B cell (primary cell): Measurements from ENCODE around the gene ZFAND2A. TPM values are rescaled to one million over a fixed set of nuclear protein-coding genes. Genes with fewer than 3 reads are reported as not detected.

Experiments used
- ATAC-seq: fragments of 200-7000 bp; cut with Tn5 transposase; one replicate; pipeline ENCODE4 v1.10.0; 2021; ENCODE audit warnings: low read depth, mild to moderate bottlenecking, moderate number of reproducible peaks, moderate library complexity
- CTCF ChIA-PET: fragments of 350-600 bp; sonication (Branson Sonifier 250); formaldehyde crosslinking; loops from one replicate; lab custom pipeline; 2021; ENCODE audit warnings: antibody characterized with exemption, inconsistent platforms; lab: Charles Lee
- POLR2A ChIA-PET: fragments of 350-600 bp; sonication (Branson Sonifier 250); formaldehyde crosslinking; loops from one replicate; lab custom pipeline; 2021; ENCODE audit warnings: antibody characterized with exemption; lab: Charles Lee
- DNase-seq: peaks from one replicate; pipeline ENCODE4 v3.0.0; 2013
- H2AFZ ChIP-seq: 2 replicates; pipeline ENCODE4 v1.6.1; 2012; ENCODE audit warnings: mild to moderate bottlenecking, low read depth, low read length; ENCODE audit not compliant: insufficient read depth, poor library complexity, severe bottlenecking
- H3K27ac ChIP-seq, 2 donors: 1 replicate in 1 of 2; 2 replicates in 1 of 2; pipeline ENCODE4 v1.5.1; 2012 to 2013; ENCODE audit warnings: low read length in 2 of 2, mild to moderate bottlenecking in 2 of 2, moderate library complexity in 1 of 2
- H3K27me3 ChIP-seq, 4 experiments: fragments of 200-600 bp in 1 of 4; sonication (generic) in 1 of 4; replicated peaks in 1 of 4; 1 replicate in 2 of 4; 2 replicates in 2 of 4; pipeline versions ENCODE4 v1.6.1 to v1.7.0; 2013 to 2016; ENCODE audit warnings: low read length in 3 of 4, mild to moderate bottlenecking in 2 of 4, mixed read lengths in 1 of 4, moderate library complexity in 1 of 4; ENCODE audit not compliant: insufficient read depth in 4 of 4, control insufficient read depth in 3 of 4; ENCODE audit errors: control extremely low read depth in 1 of 4
- H3K36me3 ChIP-seq, 2 experiments: replicated peaks in 1 of 2; 1 replicate in 1 of 2; 2 replicates in 1 of 2; pipeline versions ENCODE4 v1.6.1 to v1.7.1; 2013; ENCODE audit warnings: low read length in 1 of 2; ENCODE audit not compliant: insufficient read depth in 2 of 2, control insufficient read depth in 1 of 2; ENCODE audit errors: control extremely low read depth in 1 of 2, extremely low read depth in 1 of 2
- H3K4me1 ChIP-seq, 2 donors: fragments of 200-600 bp in 1 of 2; sonication (generic) in 1 of 2; 1 replicate in 1 of 2; 2 replicates in 1 of 2; pipeline versions ENCODE4 v1.5.1 to v1.6.1; 2013 to 2017; ENCODE audit warnings: low read length in 2 of 2; ENCODE audit not compliant: control insufficient read depth in 2 of 2, insufficient read depth in 2 of 2
- H3K4me2 ChIP-seq: replicated peaks from 2 replicates; pipeline ENCODE3; 2012; ENCODE audit warnings: mild to moderate bottlenecking, low read depth, low read length; ENCODE audit not compliant: poor library complexity, severe bottlenecking
- H3K4me3 ChIP-seq, 5 experiments: fragments of 200-600 bp in 1 of 5; sonication (generic) in 1 of 5; 1 replicate in 3 of 5; 2 replicates in 2 of 5; pipeline versions ENCODE4 v1.5.1 to v1.7.0; 2011 to 2016; ENCODE audit warnings: low read length in 4 of 5, mild to moderate bottlenecking in 4 of 5, low read depth in 2 of 5, control low read depth in 1 of 5, moderate library complexity in 1 of 5; ENCODE audit not compliant: insufficient read depth in 1 of 5; ENCODE audit errors: control extremely low read depth in 1 of 5, extremely low read depth in 1 of 5
- H3K79me2 ChIP-seq: fragments of 200-600 bp; sonication (generic); one replicate; pipeline ENCODE4 v1.6.0; 2016; ENCODE audit warnings: low read length; ENCODE audit not compliant: control insufficient read depth, insufficient read depth
- H3K9ac ChIP-seq: fragments of 200-600 bp; sonication (generic); 2 replicates; pipeline ENCODE4 v1.6.1; 2017; ENCODE audit warnings: mild to moderate bottlenecking, low read length, moderate library complexity
- H3K9me3 ChIP-seq, 3 donors: one replicate each; pipeline versions ENCODE4 v1.6.1 to v1.7.1; 2013; ENCODE audit warnings: low read length in 2 of 3; ENCODE audit not compliant: control insufficient read depth in 2 of 3, insufficient read depth in 1 of 3; ENCODE audit errors: control extremely low read depth in 1 of 3
- H4K20me1 ChIP-seq: 2 replicates; pipeline ENCODE4 v1.6.0; 2012; ENCODE audit warnings: mild to moderate bottlenecking, low read length; ENCODE audit not compliant: insufficient read depth, control insufficient read depth, poor library complexity, severe bottlenecking
- H3K27ac Mint-ChIP-seq: one replicate; pipeline ENCODE4 v1.8.0; 2021; ENCODE audit warnings: mixed read lengths
- H3K27me3 Mint-ChIP-seq: one replicate; pipeline ENCODE4 v1.8.0; 2021; ENCODE audit warnings: mixed read lengths
- H3K4me1 Mint-ChIP-seq: one replicate; pipeline ENCODE4 v1.8.0; 2021; ENCODE audit warnings: mixed read lengths
- H3K4me3 Mint-ChIP-seq: one replicate; pipeline ENCODE4 v1.8.0; 2021; ENCODE audit warnings: mixed read lengths
- H3K9me3 Mint-ChIP-seq: one replicate; pipeline ENCODE4 v1.8.0; 2022; ENCODE audit warnings: mixed read lengths; ENCODE audit not compliant: insufficient read depth
- EZH2 ChIP-seq: IDR thresholded peaks from 2 replicates; pipeline ENCODE4 v1.6.1; 2012; ENCODE audit warnings: borderline replicate concordance, low read depth, mild to moderate bottlenecking, moderate library complexity, low read length; ENCODE audit not compliant: insufficient read depth, poor library complexity, severe bottlenecking
- WGBS: methylation state at CpG from one replicate; pipeline ENCODE4 v1.1.5; 2013; ENCODE audit warnings: missing lambda C conversion rate; ENCODE audit not compliant: insufficient coverage; 5-methylcytosine and 5-hydroxymethylcytosine counted together
- intact Hi-C: fragments of 100-400 bp; cut with micrococcal nuclease; formaldehyde crosslinking; loops from one replicate; pipeline ENCODE4 v1.10.0; 2022
- polyA plus RNA-seq: library from polyadenylated mRNA; depleted of rRNA; stranded (reverse); fragments of >200 nt; gene quantifications from 2 replicates; pipeline ENCODE4 v1.2.3, GENCODE V29; 2012
- total RNA-seq, 2 donors: library from RNA; stranded (reverse); fragments of 120-200 nt in 1 of 2; gene quantifications; 1 replicate in 1 of 2; 2 replicates in 1 of 2; pipeline versions ENCODE4 v1.2.3 to v1.2.4, GENCODE V29; 2013 to 2022
- TF ChIP-seq, protein P1 (sequence below): fragments of 200-600 bp; IDR thresholded peaks from one replicate; pipeline ENCODE4 v1.8.0; 2022; ENCODE audit warnings: antibody characterized with exemption, mild to moderate bottlenecking

The ZFAND2A gene
- total and polyA plus RNA-seq, 2 donors (not counting 1 experiment from before 2014, with no cell fraction given) = 26.7 to 113 TPM

DNA sequence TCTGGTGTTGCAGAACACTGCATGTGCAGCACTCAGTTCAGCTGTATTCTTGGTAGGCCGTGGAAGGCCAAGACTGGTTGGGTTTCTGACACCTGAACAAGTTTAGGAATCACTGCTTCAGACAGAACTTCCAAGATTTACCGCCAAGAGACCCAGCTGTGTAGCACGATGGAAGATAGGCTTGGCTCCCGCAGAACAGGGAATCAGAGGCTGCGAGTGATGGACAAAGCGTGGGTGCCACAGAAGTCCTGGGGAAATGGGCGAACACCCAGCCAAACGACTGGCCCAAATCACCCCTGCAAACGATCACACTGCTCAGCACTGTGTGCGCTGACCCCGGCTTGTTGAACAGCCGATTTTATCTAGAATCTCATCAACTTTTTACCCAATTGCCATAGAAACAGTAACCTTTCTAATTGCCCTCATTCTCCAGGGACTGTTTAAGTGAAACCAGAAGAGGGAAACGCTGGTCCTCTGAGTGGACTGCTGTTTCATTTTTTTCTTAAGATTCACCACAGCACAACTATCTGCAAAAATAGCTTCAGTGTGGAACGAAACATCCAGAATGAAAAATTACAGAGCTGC, 17.9 kb downstream of the ZFAND2A start:
- peaks cover 23 to 46% of the 10 kb centered on the region in 2 donors for H3K4me1 ChIP-seq
- intact Hi-C loops = loop anchor here (5.0 kb wide), 4 partner anchors 75 to 355 kb away; partner anchors contain the start of gene GET4
- no peaks in the 10 kb centered on the region for H3K27me3 ChIP-seq
- WGBS = 90% methylated on average over 13 of the region's 14 CpGs
- TF ChIP-seq, protein P1, sequence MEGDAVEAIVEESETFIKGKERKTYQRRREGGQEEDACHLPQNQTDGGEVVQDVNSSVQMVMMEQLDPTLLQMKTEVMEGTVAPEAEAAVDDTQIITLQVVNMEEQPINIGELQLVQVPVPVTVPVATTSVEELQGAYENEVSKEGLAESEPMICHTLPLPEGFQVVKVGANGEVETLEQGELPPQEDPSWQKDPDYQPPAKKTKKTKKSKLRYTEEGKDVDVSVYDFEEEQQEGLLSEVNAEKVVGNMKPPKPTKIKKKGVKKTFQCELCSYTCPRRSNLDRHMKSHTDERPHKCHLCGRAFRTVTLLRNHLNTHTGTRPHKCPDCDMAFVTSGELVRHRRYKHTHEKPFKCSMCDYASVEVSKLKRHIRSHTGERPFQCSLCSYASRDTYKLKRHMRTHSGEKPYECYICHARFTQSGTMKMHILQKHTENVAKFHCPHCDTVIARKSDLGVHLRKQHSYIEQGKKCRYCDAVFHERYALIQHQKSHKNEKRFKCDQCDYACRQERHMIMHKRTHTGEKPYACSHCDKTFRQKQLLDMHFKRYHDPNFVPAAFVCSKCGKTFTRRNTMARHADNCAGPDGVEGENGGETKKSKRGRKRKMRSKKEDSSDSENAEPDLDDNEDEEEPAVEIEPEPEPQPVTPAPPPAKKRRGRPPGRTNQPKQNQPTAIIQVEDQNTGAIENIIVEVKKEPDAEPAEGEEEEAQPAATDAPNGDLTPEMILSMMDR = no peak
- no peak for TF ChIP-seq EZH2
- no peaks in the 10 kb centered on the region for H3K36me3 ChIP-seq
- no peak overlapping the region for H2AFZ ChIP-seq
- H3K27me3 Mint-ChIP-seq = no peaks in the 10 kb centered on the region
- peaks cover 5% of the 10 kb centered on the region for H3K79me2 ChIP-seq
- ATAC-seq (no peak), DNase-seq (no peak)
- H3K9me3 Mint-ChIP-seq = no peaks in the 10 kb centered on the region
- H3K27ac ChIP-seq = no peak overlapping the region
- H3K27ac Mint-ChIP-seq = no peak overlapping the region
- H3K4me3 ChIP-seq = no peak overlapping the region
- H3K4me2 ChIP-seq = no peak overlapping the region
- no peak overlapping the region for H3K4me3 Mint-ChIP-seq
- POLR2A ChIA-PET = no interaction called here
- peaks cover 44% of the 10 kb centered on the region for H3K4me1 Mint-ChIP-seq
- H4K20me1 ChIP-seq = no peaks in the 10 kb centered on the region
- H3K9me3 ChIP-seq = no peaks in the 10 kb centered on the region
- CTCF ChIA-PET = interaction anchor here (0.7 to 5.1 kb wide), 8 partner anchors 9 to 235 kb away, joined by 3 to 84 read pairs (median 5); partner anchors contain the start of genes COX19 and GPR146
- no peak overlapping the region for H3K9ac ChIP-seq

GRCh38 chr7:1141651-1142050, 18.3 kb downstream of the ZFAND2A start:
- H3K27me3 Mint-ChIP-seq = no peaks in the 10 kb centered on the region
- Histone ChIP-seq H3K79me2 (peaks cover 9% of the 10 kb centered on the region), H3K4me2 (no peak overlapping the region), H3K4me3 (no peak overlapping the region), H3K27me3 (no peaks in the 10 kb centered on the region), H3K9me3 (no peaks in the 10 kb centered on the region), H3K4me1 (peaks cover 28 to 51% of the 10 kb centered on the region in 2 donors), H3K9ac (no peak overlapping the region), H3K36me3 (no peaks in the 10 kb centered on the region), H4K20me1 (no peaks in the 10 kb centered on the region), H2AFZ (no peak overlapping the region), H3K27ac (no peak overlapping the region)
- intact Hi-C loops = loop anchor here (5.0 kb wide), 4 partner anchors 74 to 354 kb away; partner anchors contain the start of gene GET4
- peak overlapping the region; percentile 53 for H3K27ac Mint-ChIP-seq
- ChIA-PET POLR2A (no interaction called here), CTCF (interaction anchor here (0.7 to 5.1 kb wide), 8 partner anchors 9 to 234 kb away, joined by 3 to 84 read pairs (median 5); partner anchors contain the start of genes COX19 and GPR146)
- ATAC-seq (no peak), DNase-seq (no peak)
- no peak for TF ChIP-seq EZH2
- TF ChIP-seq, protein P1 = no peak
- H3K4me3 Mint-ChIP-seq = no peak overlapping the region
- 94% methylated on average over 4 of the region's 6 CpGs for WGBS
- H3K4me1 Mint-ChIP-seq = peaks cover 49% of the 10 kb centered on the region
- no peaks in the 10 kb centered on the region for H3K9me3 Mint-ChIP-seq
